ENCODE measurements around the gene SPTLC3. TPM values are rescaled to one million over a fixed set of nuclear protein-coding genes. Genes with fewer than 3 reads are reported as not detected.

The SPTLC3 gene
- polyA plus RNA-seq, 3 donors: 0.01 TPM; not detected in 2

GRCh38 chr20:13002251-13002650 lies 6.5 kb upstream of the SPTLC3 start:
- H3K9me3 ChIP-seq (replicated peaks in 1 of 2; ENCODE audit: control insufficient read depth in 1 of 2, insufficient read depth in 1 of 2, low read length in 2 of 2): no peaks in the 10 kb centered on the region
- no peak overlapping the region for H3K4me2 ChIP-seq (replicated peaks; ENCODE audit: extremely low read depth, low read length, poor library complexity, severe bottlenecking)
- Mint-ChIP-seq H3K27me3 (ENCODE audit: low read depth in 3 of 3) (peaks cover 0 to 6% (median 2%) of the 10 kb centered on the region in 3 donors), H3K4me3 (no peak overlapping the region), H3K4me1 (no peaks in the 10 kb centered on the region), H3K36me3 (no peaks in the 10 kb centered on the region), H3K27ac (no peak overlapping the region), H3K9me3 (peaks cover 0 to 2% (median 0%) of the 10 kb centered on the region in 7 donors)
- intact Hi-C loops (cut with micrococcal nuclease): no loop called here
- no peaks in the 10 kb centered on the region for H3K79me2 ChIP-seq (ENCODE audit: insufficient read depth, low read length)
- H3K4me3 ChIP-seq (replicated peaks in 1 of 3; ENCODE audit: low read depth in 2 of 3, low read length in 3 of 3): no peak overlapping the region
- no peak overlapping the region for H2AFZ ChIP-seq (ENCODE audit: insufficient read depth, low read depth, low read length, poor library complexity, severe bottlenecking)
- H3K27me3 ChIP-seq (ENCODE audit: control insufficient read depth in 2 of 2, insufficient read depth in 2 of 2, low read length in 2 of 2): peaks cover 0 to 2% of the 10 kb centered on the region in 2 donors
- no peak overlapping the region for H3K27ac ChIP-seq (ENCODE audit: low read depth in 1 of 2, low read length in 2 of 2)
- no peaks in the 10 kb centered on the region for H3K36me3 ChIP-seq (replicated peaks in 1 of 2; ENCODE audit: control insufficient read depth in 1 of 2, insufficient read depth in 2 of 2, low read length in 2 of 2)
- no peaks in the 10 kb centered on the region for H4K20me1 ChIP-seq (ENCODE audit: insufficient read depth, low read length)
- no peaks in the 10 kb centered on the region for H3K4me1 ChIP-seq (ENCODE audit: control insufficient read depth in 1 of 2, insufficient read depth in 2 of 2, low read length in 2 of 2)
- no CpG with 5 or more reads among the region's 5 CpGs for WGBS (ENCODE audit: insufficient coverage)
- no peak for DNase-seq
- TF ChIP-seq CTCF (IDR thresholded peaks at IDR 0.05): no peak
- H3K9ac ChIP-seq (ENCODE audit: insufficient read depth, low read length, poor library complexity, severe bottlenecking): no peak overlapping the region

- no peak overlapping the region for H3K4me2 ChIP-seq (replicated peaks; ENCODE audit: extremely low read depth, low read length, poor library complexity, severe bottlenecking)
- no peak overlapping the region for H3K27ac ChIP-seq (ENCODE audit: low read depth in 1 of 2, low read length in 2 of 2)
- WGBS (ENCODE audit: insufficient coverage): no CpG with 5 or more reads among the region's 3 CpGs
- H3K9me3 Mint-ChIP-seq: no peaks in the 10 kb centered on the region
- peaks cover 2 to 6% of the 10 kb centered on the region in 2 donors for H3K27me3 ChIP-seq (ENCODE audit: control insufficient read depth in 2 of 2, insufficient read depth in 2 of 2, low read length in 2 of 2)
- H3K27me3 Mint-ChIP-seq (ENCODE audit: low read depth in 3 of 3): peaks cover 0 to 3% (median 3%) of the 10 kb centered on the region in 3 donors
- no peak overlapping the region for H2AFZ ChIP-seq (ENCODE audit: insufficient read depth, low read depth, low read length, poor library complexity, severe bottlenecking)
- no peak overlapping the region for H3K9ac ChIP-seq (ENCODE audit: insufficient read depth, low read length, poor library complexity, severe bottlenecking)
- H3K27ac Mint-ChIP-seq: peak overlapping the region in 1 of 7 donors; percentile 5
- H4K20me1 ChIP-seq (ENCODE audit: insufficient read depth, low read length): no peaks in the 10 kb centered on the region
- no peak overlapping the region for H3K4me3 ChIP-seq (replicated peaks in 1 of 3; ENCODE audit: low read depth in 2 of 3, low read length in 3 of 3)
- intact Hi-C loops (cut with micrococcal nuclease): no loop called here
- peaks cover 20% of the 10 kb centered on the region for H3K4me1 Mint-ChIP-seq
- H3K4me3 Mint-ChIP-seq: no peak overlapping the region
- DNase-seq: peak in 1 of 3 donors; percentile 27
- no peak for TF ChIP-seq CTCF (IDR thresholded peaks at IDR 0.05)
- H3K4me1 ChIP-seq (ENCODE audit: control insufficient read depth in 1 of 2, insufficient read depth in 2 of 2, low read length in 2 of 2): peaks cover 17 to 19% of the 10 kb centered on the region in 2 donors
- no peaks in the 10 kb centered on the region for H3K36me3 ChIP-seq (replicated peaks in 1 of 2; ENCODE audit: control insufficient read depth in 1 of 2, insufficient read depth in 2 of 2, low read length in 2 of 2)
- H3K9me3 ChIP-seq (replicated peaks in 1 of 2; ENCODE audit: control insufficient read depth in 1 of 2, insufficient read depth in 1 of 2, low read length in 2 of 2): no peaks in the 10 kb centered on the region
- no peaks in the 10 kb centered on the region for H3K36me3 Mint-ChIP-seq
- H3K79me2 ChIP-seq (ENCODE audit: insufficient read depth, low read length): no peaks in the 10 kb centered on the region
These were observed 1.9 kb upstream of the SPTLC3 start for GRCh38 chr20:13006825-13007224.

Data from CD14-positive monocyte (primary cell).